ENCODE measurements around the gene STARD8. TPM values are rescaled to one million over a fixed set of nuclear protein-coding genes. Genes with fewer than 3 reads are reported as not detected.
"Not testable (repeated sequence)": the region's sequence is repeated elsewhere in the genome, so short reads cannot be mapped to it uniquely, and the experiment has no call there.

The STARD8 gene, protein sequence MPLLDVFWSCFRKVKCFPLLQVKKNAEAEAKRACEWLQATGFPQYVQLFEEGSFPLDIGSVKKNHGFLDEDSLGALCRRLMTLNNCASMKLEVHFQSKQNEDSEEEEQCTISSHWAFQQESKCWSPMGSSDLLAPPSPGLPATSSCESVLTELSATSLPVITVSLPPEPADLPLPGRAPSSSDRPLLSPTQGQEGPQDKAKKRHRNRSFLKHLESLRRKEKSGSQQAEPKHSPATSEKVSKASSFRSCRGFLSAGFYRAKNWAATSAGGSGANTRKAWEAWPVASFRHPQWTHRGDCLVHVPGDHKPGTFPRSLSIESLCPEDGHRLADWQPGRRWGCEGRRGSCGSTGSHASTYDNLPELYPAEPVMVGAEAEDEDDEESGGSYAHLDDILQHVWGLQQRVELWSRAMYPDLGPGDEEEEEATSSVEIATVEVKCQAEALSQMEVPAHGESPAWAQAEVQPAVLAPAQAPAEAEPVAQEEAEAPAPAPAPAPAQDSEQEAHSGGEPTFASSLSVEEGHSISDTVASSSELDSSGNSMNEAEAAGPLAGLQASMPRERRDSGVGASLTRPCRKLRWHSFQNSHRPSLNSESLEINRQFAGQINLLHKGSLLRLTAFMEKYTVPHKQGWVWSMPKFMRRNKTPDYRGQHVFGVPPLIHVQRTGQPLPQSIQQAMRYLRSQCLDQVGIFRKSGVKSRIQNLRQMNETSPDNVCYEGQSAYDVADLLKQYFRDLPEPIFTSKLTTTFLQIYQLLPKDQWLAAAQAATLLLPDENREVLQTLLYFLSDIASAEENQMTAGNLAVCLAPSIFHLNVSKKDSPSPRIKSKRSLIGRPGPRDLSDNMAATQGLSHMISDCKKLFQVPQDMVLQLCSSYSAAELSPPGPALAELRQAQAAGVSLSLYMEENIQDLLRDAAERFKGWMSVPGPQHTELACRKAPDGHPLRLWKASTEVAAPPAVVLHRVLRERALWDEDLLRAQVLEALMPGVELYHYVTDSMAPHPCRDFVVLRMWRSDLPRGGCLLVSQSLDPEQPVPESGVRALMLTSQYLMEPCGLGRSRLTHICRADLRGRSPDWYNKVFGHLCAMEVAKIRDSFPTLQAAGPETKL
- polyA plus RNA-seq (2012; ENCODE audit: insufficient read depth, insufficient read length) = not detected

DNA sequence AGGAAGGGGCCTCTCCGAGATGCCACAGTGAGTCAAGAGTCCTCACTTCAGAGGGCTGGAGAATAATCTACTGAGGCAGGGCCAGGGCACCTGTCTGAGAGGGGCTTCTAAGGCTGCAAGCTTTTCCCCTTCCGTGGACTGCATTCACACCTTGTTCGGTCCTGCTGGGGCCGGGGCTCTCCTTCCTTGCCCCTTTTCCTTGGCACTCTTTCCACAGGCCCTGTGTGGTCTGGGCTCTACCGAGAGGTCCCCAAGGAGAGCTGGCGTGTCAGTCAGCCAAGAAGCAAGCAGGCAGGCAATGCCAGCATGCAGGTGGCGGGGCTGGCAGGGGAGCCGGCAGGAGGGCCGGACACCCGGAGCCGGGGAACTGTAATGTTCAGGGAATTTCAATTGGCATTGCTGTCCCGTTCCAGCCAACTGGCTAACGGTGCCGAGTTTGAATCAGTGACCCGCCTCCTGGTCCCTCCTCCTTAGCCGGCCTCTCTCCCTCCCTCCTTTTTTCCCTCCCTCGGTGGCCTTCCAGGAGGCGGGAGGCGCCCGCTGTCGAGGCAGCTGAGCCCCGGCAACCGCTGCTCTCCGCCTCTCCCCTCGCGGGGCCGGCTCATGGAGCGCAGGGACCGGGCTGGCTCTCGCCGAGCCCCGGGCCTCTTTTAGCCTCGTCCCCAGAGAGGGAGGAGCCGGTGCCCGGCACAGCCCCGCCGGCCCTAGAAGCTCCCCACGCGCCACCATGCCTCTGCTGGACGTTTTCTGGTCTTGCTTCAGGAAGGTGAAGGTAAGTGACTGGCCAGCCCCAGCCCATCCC is at the start of gene STARD8:
Gene STARD8, plus strand, starts transcription at position 511 of the 802 bp plus-strand sequence. Its CDS starts 217 bp downstream, at position 728.
- no peak within 1 kb of the TSS for H3K4me3 ChIP-seq (ENCODE audit: low read length)
- DNase-seq (ENCODE audit: low read depth, low spot score) = no peak

DNA sequence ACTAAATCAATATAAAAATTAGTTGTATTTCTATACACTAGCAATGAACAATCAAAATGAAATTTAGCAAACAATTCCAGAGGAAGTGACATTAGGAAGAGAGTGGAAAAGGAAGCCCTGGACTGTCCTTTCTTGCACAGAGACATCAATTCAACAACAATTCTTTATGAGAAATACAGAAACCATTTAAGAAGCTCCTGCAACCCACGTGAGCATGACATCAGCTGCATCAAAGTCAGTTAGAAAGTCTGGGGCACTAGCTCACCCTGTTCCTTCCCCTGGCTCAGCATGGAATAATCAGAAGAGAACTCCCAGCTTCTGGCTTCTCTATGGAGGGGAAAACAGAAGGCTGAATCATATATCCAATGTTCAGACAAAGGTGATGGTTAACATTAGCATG is 48.6 kb upstream of the STARD8 start:
- H3K4me3 ChIP-seq (ENCODE audit: low read length) = no peak overlapping the region
- DNase-seq (ENCODE audit: low read depth, low spot score) = no peak

DNA sequence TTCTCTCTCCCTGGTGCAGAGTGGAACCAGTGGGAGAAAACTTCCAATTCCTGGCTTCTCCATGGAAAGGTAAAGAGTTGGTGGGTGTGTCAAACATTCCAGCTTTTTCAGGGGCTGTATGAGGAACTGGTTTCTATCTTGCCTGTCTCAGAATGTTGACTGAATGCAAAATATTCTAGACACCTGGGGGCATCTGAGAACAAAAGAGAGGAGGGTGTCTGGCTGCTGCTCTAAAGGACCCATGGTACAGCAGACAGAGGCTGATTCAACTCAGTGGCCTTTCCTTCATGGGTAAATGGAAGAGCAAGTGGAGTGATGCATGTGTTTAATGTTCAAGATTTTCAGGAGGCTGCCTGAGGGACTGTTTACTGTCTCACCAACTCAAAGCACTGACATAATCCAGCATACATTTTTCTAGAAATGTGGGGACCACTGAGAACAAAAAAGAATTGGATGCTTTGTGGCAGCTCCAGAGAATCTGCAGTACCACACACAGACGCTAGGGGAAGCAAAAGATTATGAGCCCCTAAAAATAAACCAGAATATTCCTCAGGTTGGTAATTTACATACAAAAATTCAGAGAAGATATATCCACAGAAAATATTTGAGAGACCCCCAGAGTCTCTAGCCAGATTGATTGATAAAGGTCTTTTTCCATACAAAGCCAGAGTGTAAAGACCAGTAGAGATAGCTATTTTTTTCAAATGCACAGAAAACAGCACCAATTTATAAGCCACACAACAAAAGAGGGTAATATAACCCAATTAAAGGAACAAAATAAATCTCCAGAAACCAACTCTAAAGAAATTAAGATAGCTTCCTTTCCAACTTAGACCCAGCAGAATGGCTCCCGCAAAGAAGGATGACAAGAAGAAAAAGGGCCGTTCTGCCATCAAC is 48.0 kb upstream of the STARD8 start:
- peak; percentile 0 for DNase-seq (ENCODE audit: low read depth, low spot score)

DNA sequence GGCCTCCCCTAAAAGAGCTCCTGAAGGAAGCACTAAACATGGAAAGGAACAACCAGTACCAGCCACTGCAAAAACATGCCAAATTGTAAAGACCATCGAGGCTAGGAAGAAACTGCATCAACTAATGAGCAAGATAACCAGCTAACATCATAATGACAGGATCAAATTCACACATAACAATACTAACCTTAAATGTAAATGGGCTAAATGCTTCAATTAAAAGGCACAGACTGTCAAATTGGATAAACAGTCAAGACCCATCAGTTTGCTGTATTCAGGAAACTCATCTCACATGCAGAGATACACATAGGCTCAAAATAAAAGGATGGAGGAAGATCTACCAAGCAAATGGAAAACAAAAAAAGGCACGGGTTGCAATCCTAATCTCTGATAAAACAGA is 43.2 kb upstream of the STARD8 start:
- DNase-seq (ENCODE audit: low read depth, low spot score); H3K4me3 ChIP-seq (ENCODE audit: low read length): not testable (repeated sequence)

More for the DNA sequence above, 48.0 kb upstream of the STARD8 start:
- H3K4me3 ChIP-seq (ENCODE audit: low read length) = no peak overlapping the region

DNA sequence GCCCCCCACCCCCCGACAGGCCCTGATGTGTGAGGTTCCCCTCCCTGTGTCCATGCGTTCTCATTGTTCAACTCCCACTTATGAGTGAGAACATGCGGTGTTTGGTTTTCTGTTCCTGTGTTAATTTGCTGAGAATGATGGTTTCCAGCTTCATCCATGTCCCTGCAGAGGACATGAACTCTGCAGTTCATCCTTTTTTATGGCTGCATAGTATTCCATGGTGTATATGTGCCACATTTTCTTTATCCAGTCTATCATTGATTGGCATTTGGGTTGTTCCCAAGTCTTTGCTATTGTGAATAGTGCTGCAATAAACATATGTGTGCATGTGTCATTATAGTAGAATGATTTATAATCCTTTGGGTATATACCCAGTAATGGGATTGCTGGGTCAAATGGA is 32.7 kb upstream of the STARD8 start:
- not testable (repeated sequence) for H3K4me3 ChIP-seq (ENCODE audit: low read length); DNase-seq (ENCODE audit: low read depth, low spot score)

DNA sequence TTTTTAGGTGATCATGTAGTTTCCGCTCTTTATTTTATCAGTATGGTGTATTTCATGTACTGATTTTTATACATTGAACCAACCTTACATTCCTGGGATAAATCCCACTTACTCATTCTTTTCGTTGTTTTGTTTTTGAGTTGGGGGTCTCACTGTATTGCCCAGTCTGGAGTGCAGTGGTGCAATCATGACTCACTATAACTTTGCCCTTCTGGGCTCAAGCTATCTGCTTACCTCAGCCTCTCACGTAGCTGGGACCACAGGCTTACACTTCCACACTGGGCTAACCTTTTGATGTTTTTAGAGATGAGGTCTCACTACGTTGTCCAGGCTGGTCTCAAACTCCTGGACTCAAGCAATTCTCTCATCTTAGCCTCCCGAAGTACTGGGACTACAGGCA is 19.5 kb upstream of the STARD8 start:
- H3K4me3 ChIP-seq (ENCODE audit: low read length) = no peak overlapping the region
- DNase-seq (ENCODE audit: low read depth, low spot score) = no peak

DNA sequence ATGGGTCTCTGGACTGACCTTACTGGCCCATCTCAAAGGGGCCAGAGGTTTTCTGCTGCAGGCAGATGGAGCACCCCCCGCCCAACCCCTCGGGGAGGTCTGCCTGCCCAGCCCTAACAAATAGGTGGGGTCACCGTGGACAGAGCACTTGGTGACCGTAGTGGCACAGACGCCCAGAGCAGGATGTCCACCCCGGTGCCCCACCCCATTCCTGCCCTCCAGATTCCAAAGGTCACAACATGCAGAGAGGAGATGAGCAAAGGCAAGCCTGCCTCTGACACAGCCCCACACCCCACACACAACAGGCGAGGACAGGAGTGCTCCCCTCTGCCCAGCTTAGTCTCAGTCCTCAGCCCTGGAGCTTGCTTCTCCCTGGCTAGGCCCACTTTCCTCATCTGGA is 17.5 kb upstream of the STARD8 start:
- DNase-seq (ENCODE audit: low read depth, low spot score); H3K4me3 ChIP-seq (ENCODE audit: low read length): not testable (repeated sequence)

DNA sequence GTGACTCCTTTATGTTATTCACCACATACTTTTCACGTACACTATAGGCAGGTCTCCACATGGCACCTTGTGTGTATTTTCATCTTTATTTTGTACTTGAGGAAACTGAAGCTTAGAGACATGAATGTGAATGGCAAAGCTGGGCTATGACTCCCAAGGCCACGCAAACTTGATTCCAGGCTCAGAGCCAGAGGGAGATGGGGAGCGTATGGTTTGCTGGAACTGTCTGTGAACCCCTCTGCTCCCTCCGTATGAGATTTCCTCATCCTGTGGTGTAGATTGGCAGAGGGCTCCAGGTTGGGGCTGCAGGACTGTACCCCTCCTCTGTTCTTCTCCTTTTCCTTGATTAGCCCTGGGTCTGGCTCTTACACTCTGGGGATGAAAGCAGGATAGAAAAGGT is 16.1 kb upstream of the STARD8 start:
- H3K4me3 ChIP-seq (ENCODE audit: low read length) = no peak overlapping the region
- DNase-seq (ENCODE audit: low read depth, low spot score) = no peak

DNA sequence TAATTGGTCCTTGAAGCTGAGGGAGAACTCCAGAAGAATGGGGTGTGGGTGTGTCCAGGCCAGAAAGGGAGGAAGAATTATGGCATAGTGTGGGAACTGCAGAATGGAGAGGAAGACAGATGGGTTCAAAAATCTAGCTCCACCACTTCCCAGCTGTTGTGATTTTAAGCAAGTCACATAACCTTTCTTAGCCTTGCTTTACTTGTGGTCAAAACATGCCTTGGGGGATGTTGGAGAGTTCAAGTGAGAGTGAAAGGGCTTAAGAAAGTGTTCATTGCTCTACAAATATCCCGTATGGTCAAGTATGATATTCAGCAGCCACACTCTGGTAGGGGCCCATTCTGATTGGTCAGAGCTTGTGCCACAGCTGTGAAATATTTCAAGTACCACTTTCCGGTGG is 15.0 kb upstream of the STARD8 start:
- no peak overlapping the region for H3K4me3 ChIP-seq (ENCODE audit: low read length)
- no peak for DNase-seq (ENCODE audit: low read depth, low spot score)

DNA sequence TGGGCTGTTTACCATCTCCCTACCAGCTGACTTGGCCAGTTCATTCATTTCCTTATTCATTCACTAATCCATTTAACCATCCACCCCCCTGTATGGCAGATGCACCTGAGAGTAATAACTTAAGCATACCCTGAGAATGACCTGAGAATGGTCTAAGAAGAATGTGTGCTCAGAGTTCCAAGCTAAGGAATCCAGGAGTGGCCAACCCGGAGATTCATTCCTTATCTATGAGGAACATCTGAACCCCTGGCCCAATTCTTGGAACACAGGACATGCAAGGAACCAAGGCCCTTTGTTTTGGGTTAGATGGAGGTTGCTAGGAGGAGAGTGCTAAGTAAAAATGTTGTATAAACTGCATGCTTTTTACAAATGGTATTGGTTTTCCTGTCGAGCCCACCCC is 13.5 kb upstream of the STARD8 start:
- no peak overlapping the region for H3K4me3 ChIP-seq (ENCODE audit: low read length)
- DNase-seq (ENCODE audit: low read depth, low spot score) = no peak

DNA sequence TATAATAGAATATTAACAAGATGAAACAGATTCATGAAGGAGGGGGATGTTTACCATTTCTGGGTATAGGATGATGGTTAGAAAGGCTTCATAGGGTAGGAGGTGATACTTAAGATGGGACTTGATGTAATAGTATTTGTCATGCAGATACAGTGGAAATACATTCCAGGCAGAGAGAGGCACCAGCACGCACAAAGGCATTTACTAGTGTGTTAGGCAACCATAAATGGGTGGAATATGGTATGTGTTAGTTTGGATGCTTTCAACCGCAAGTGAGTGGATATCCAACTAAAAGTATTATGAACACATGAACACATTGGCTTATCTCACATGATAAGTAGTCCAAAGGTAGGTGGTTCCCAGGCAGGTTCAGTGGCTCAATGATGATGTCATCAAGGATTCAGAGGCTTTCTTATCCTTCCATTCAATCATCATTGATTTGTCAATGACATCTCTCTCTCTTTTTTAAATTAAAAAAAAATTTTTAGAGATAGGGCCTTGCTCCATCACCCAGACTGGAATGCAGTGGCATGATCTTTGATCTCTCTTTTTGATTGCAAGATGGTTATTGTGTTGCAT is 12.7 kb upstream of the STARD8 start:
- DNase-seq (ENCODE audit: low read depth, low spot score) = no peak
- no peak overlapping the region for H3K4me3 ChIP-seq (ENCODE audit: low read length)

DNA sequence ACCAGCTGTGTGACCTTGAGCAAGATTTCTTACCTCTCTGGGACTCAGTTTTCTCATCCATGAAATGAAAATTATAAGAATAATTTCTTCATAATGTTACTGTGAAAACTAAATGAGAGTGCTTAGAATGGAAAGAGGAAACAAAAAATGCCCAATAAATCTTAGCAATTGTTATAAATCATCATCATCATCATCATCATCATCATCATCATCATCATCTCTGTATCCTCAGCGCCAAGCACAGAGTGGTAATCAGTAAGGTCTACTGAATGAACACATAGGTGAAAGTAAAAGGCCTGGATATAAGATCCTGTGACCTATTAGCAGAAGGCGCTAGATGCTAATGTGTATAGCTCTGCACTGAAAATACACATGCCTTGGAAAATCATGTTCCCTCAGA is 6.8 kb upstream of the STARD8 start:
- DNase-seq (ENCODE audit: low read depth, low spot score) = no peak
- no peak overlapping the region for H3K4me3 ChIP-seq (ENCODE audit: low read length)

DNA sequence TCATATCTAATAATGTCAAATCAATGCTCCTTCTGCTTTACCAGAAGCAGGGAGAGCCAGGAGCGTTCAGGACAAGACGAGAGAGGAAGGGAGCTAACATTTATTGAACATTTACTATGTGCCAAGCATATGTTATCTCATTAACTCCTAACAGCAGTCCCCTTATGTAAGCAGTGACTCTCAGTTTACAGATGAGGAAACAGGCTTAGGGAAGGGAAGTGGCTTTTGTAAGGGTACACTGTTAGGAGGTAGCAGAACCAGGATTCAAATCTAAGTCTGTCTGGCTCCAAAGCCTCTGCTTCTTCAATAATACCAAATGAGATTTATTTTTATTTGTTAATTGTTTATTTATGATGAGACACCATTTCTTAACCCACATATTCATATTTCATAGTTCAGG is 2.6 kb upstream of the STARD8 start:
- DNase-seq (ENCODE audit: low read depth, low spot score) = no peak
- no peak overlapping the region for H3K4me3 ChIP-seq (ENCODE audit: low read length)

DNA sequence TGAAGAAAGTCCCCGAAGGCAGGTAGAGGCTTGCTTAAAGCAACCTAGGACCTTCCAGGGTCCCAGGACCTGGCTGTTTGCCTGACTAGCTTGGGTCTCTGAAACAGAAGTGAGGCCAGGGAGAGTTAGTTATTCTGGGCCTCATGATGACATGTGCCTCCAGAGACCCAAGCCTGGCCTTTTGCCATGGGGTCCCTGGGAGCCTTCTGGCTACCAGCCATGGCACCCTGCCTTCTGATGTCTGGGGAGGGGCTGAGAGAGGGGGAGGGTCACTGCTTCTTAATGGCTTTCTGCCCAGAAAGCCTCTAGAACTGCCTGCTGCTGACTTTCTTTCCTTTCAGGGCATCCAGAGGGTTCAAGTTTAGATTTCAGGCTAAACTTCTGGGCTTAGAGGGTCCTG is 1.0 kb upstream of the STARD8 start:
- no peak overlapping the region for H3K4me3 ChIP-seq (ENCODE audit: low read length)
- DNase-seq (ENCODE audit: low read depth, low spot score) = no peak

DNA sequence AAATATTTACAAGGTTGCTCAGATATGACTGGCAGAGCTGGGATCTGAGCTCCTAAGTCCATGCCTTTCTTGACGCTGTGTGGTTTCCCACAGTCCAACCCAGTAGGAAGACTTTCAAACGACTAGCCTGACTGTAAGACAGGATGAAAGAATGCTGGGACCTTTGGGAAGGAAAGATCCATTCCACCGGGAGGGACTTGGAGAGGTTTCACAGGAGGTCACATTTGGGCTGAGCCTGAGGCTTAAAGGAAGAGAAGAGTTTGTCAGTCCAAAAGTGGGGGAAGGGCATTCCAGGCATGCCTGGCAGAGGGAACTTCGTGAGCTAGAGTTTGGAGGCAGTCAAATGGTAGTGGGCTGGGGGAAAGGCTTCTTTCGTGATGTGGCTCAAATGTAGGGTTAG is 1.5 kb downstream of the STARD8 start:
- no peak overlapping the region for H3K4me3 ChIP-seq (ENCODE audit: low read length)
- no peak for DNase-seq (ENCODE audit: low read depth, low spot score)

DNA sequence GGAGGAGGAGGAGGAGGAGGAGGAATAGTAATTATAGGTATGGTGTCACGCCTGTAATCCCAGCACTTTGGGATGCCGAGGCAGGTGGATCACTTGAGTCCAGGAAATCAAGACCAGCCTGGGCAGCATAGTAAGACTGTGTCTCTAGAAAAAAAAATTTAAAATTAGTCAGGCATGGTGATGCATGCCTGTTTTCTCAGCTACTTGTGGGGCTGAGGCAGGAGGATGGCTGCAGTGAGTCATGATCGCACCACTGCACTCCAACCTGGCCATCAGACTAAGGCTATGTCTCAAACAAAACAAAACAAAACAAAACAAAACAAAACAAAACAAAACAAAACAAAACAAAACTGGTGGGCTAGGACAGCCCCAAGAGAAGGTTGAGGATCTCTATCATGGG is 3.0 kb downstream of the STARD8 start:
- DNase-seq (ENCODE audit: low read depth, low spot score) = no peak
- no peak overlapping the region for H3K4me3 ChIP-seq (ENCODE audit: low read length)

DNA sequence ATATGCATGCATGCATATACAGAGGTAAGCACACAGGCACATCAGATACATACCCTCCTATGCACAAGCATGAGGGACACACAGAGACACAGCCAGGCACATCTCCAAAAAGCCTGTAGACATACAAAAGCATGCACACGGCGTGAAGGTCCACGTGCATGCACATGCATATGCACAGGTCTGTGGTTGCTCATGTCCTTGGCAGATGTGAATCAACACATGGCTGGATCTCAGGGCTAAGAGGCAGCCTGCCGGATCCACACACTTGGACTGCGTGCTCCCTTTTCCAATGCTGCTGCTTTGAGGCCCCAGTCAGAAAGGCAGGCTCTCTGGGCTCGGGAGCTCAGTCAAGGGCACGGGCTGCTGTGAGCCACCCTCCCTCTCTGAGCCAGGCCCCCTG is 3.6 kb downstream of the STARD8 start:
- DNase-seq (ENCODE audit: low read depth, low spot score) = no peak
- no peak overlapping the region for H3K4me3 ChIP-seq (ENCODE audit: low read length)
